Measurements from ENCODE around the gene IGF1R.

IGF1R gene

GRCh38 chr15:98794748-98795147, 146.4 kb downstream of the IGF1R start:
- DNase-seq (ENCODE audit: low read depth) = no peak
- no peak overlapping the region for H3K4me3 ChIP-seq (ENCODE audit: low read depth, low read length)
- no peak for TF ChIP-seq CTCF (IDR thresholded peaks at IDR 0.05; ENCODE audit: insufficient read depth, low read depth, low read length, missing control alignments)

DNA sequence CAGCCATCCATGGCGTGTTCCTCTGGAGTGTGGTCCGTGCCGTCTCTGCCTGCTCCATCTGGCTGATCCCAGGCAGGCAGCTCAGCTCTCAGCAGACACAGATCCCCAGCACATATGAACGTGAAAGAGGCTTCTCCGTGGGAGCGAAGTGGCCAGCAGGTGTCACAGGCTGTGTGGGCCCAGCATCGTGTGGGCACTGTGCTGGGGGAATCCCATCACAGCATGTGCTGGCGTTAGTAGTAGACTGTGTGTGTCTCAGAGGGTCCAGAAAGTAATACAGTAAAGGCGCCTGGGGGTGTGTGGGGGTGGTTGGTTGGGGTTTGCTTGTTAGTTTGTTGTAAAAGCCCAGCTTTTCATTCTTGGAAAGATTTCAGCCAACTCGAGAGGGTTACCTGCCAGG, 147.6 kb downstream of the IGF1R start:
- no peak for DNase-seq (ENCODE audit: low read depth)
- TF ChIP-seq CTCF (IDR thresholded peaks at IDR 0.05; ENCODE audit: insufficient read depth, low read depth, low read length, missing control alignments) = no peak
- no peak overlapping the region for H3K4me3 ChIP-seq (ENCODE audit: low read depth, low read length)

GRCh38 chr15:98796685-98797357, 148.5 kb downstream of the IGF1R start:
- TF ChIP-seq CTCF (IDR thresholded peaks at IDR 0.05; ENCODE audit: insufficient read depth, low read depth, low read length, missing control alignments) = no peak
- no peak overlapping the region for H3K4me3 ChIP-seq (ENCODE audit: low read depth, low read length)
- no peak for DNase-seq (ENCODE audit: low read depth)

DNA sequence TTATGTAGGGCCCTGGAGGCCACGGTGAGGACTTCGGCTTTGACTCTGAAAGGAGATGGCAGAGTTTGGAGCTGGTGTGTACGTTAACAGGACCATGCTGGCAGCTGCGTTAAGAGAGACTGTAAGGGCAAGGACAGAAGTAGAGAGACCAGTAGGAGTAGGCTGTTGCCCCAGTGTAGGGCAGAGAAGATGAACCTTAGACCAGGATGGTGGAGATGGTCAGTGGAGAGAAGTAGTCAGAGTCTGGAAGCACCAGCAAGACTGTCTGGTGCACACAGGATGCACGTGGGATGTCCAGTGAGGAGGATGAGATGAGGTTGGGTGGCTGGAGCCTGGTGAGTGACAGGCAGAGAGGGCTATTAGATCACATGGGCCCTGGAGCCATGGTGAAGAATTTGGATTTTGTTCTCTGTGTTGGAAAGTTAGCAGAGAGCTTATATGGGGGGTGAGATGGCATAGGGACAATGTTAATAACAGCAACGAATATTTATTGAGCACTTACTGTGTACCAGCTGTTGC, 150.1 kb downstream of the IGF1R start:
- no peak overlapping the region for H3K4me3 ChIP-seq (ENCODE audit: low read depth, low read length)

DNA sequence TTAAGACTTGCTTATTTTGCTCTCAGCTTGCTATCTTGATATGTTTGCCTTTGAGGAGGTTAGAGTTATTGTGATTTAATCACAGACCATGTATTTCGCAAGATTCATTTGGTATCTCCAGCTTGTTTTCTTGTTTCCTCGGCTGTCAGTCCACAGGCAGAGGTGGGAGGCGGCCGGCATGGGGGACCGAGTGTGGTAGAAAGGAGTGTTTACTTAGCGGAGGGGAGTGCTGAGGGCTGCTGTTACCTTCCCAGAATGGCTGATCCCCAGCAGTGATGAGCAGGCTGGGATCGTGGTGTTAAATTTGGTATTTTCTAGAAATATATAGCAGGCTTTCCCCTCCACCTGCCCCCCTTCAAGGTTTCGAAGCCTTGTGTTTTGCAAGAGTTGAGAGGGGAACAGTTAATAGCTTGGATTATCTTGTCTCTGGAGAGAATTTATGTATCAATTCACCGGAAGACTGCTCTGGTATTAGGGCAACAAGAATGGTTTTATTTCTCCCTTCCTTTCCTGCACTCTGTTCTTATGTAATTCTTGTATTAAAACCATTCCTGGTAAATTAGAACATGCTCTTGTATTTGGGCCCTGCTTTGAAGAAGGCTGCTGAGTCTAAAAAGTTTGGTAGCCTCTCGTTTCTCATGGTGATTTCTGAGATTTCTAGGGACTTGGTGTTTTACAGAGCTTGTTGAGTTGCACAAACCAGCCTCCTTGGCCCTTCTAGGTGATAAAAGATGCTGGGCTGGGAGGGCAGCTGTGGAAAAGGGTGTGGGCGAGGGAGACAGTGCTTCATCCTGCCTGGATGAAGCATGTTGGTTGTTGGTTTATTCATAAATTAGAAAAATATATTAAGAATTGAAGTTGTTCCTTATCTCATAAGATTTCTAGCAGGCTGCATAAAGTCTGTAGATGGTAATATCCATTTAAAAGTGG, 151.4 kb downstream of the IGF1R start:
- no peak for TF ChIP-seq CTCF (IDR thresholded peaks at IDR 0.05; ENCODE audit: insufficient read depth, low read depth, low read length, missing control alignments)
- H3K4me3 ChIP-seq (ENCODE audit: low read depth, low read length) = no peak overlapping the region
- no peak for DNase-seq (ENCODE audit: low read depth)

More for the DNA sequence above, 150.1 kb downstream of the IGF1R start:
- no peak for DNase-seq (ENCODE audit: low read depth)
- TF ChIP-seq CTCF (IDR thresholded peaks at IDR 0.05; ENCODE audit: insufficient read depth, low read depth, low read length, missing control alignments) = no peak

DNA sequence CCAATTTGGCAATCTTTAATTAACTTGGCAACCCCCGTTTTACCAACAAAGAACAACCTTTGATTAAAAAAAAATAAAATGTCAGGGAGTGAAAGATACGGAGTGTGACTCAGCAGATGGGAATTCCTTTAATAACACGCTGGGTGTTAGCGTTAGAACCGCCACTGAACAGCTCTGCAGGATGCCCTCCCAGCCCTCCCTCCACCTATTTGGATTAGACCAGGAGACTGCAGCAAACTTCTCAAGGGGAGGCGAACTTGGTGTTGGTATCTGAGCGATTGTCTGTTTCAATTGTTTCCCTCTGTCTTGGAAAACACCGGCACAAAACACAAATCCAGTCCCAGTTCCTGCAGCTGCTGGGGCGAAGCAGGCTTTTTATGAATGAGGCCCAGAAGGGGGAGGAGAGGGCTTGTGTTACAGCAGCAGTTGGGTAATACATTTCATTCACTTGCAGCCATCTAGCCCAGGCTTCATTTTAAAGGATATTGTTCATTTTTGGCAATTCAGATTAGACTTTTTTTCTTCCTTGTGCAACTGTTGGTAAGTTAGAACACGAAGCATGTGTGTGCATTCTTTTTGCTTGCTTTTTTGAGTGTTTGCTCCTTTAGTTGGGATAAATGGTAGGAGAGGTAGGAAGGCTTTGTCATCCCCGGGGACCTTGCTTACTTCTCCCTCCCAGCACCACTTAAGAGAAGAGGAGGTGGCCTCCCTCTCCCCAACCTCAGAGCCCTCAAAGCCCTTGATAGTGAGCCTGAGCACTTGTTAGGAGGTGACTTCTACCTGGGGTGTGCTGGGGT, 152.3 kb downstream of the IGF1R start:
- DNase-seq (ENCODE audit: low read depth) = no peak
- H3K4me3 ChIP-seq (ENCODE audit: low read depth, low read length) = no peak overlapping the region
- TF ChIP-seq CTCF (IDR thresholded peaks at IDR 0.05; ENCODE audit: insufficient read depth, low read depth, low read length, missing control alignments) = no peak

Measured in GM12865 (cell line).